CD4-positive, alpha-beta T cell treated with Interleukin-15 for 4 hours (primary cell): ENCODE results near the gene GATA5.

Experiments
- DNase-seq: peaks from one replicate; pipeline ENCODE4 v3.0.0-alpha.2; 2020; ENCODE audit warnings: low spot score

Gene GATA5

GRCh38 chr20:62487561-62488354 is 12.0 kb upstream of the GATA5 start:
- DNase-seq: no peak

DNA sequence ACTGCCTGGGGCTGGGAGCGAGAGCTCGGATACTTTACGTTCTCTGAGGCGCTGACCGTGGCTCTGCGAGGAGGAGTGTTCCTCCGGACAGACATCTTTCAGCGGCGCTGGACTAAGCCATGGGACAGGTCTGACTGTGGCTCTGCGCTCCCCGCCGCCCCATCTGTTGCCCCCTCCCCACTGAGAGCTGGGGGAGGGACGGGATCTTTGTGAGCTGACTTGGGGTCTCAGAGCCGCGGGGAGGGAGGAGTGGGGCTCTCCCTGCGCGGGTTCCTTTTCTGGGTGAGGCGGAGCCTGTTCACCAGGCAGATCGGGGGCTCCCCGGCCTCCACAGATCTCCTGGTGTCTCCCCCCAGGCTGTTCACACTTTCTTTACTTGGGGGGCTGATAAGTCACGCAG is 11.3 kb upstream of the GATA5 start:
- no peak for DNase-seq

DNA sequence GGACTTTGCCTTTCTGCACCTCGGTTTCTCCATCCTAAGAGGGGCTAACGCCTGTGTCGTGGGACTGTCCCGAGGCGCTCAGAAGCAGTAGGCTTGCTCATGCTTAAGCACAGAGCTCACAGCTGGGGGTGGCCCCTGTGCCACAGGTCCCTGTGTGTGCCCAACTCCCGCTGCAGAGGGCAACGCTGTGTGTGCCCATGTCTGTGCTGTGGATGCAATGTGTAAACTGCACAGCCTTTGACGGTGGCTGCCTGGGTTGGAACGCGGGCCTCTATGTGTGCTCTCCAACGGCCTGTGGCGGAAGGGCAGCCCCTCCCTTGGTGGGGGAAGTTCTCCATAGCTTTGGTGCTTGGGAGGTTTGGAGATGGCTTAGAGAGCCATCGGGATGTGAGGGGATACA is 10.7 kb upstream of the GATA5 start:
- no peak for DNase-seq

DNA sequence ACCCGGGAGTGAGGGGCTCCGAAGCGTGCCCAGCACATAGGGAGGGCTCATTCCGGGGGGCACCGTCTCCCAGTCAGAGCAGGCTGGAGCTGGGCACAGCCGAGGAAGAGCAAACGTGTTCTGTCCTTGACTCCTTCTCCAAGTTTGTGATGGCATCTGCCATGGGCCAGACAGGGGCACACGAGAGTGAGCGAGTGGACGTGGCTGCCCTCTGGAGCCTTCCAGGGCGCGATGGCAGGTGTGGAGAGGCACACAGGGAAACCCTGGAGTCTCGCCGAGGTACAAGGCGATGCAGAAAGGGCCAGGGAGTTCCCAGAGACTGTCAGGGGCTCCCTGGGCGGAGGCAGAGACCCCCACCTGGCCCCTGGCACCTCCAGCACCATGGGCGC is 9.9 kb upstream of the GATA5 start:
- no peak for DNase-seq

DNA sequence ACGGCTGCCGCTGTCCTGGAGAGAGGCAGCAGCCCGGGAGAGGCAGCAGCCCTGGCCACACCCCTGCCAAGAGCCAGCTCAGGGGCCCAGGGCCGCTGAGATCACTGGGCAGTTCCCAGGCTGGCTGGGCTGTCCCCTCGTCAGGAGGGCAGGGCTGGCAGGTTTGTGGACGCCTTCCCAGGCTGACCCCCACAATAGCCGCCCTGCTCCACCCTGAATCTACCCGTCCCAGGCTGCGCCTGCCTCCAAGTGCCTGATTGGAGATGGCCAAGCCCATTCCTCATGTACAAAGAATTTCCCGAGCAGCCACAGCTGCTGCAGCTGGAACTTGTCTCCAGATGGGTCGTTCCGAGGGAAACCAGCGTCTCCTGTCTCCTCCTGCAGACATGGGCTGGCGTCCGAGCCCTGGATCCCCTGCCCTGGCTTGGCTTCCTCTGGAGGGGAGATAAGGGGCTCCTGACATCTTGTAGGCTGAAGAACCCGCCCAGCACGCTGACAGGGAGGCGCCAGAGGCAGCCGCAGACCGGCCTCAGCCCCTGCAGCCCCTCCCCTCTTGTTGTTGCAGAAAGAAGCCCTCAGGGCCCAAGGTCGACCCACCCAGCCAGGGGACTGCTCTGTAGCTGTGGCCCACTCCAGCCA is 9.4 kb upstream of the GATA5 start:
- DNase-seq: no peak

- DNase-seq: no peak
These were observed 8.7 kb upstream of the GATA5 start for GRCh38 chr20:62484478-62484877.

GRCh38 chr20:62483613-62484458 is 8.0 kb upstream of the GATA5 start:
- no peak for DNase-seq

DNA sequence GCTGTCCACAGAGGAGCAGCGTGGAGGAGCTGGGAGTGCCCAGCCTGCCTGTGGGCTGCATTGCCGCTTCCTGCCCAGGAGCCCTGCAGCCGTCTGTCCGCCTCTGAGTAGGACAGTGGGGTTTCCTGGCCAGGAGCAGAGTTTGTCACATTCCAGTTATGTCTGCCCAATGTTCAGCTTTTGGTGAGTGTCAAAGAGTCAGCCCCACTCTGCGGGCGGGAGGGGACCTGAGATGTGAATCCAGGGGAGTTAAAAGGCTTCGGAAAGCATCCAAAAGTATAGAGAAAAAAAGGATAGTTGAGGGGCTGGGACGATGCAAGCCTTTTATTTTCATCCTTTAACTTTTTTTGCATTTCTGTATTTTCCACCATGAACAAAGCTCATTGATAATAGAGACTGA is 7.2 kb upstream of the GATA5 start:
- no peak for DNase-seq

- DNase-seq: no peak
These were observed 6.5 kb upstream of the GATA5 start for GRCh38 chr20:62482146-62482809.

DNA sequence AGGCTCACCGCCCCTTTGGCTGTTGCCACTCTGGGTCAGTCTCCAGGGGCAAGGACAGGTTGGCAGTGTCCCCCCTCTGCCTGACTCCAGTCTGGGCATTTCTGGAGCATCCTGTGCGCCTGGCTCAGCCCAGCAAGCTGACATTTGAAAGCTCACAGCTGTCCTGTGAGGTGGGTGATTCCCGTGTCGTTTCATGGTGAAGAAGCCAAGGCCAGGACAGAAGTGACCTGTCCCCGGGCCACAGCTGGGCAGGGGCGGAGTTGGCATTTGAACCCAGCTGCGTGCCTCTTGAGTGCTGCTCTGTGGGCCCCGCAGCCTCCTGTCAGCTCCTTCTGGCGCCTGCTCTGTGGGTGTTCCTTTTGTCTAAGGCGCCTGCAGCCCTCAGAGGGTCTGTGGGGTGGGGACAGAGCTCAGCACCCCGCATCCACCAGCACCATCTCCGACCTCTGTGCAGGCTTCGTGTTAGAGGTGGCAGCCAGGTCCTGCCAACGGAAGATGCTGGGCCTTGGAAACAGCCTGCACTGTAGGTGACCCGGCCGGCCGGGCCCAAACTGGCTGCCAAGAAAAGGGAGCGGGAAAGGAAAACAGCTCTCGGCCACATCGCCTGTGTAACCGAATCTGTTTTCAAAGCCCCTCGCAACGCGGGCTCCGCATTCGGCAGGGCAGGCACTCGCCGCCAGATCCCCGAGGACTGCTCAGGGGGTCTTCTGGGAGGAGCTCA is 5.8 kb upstream of the GATA5 start:
- no peak for DNase-seq

DNA sequence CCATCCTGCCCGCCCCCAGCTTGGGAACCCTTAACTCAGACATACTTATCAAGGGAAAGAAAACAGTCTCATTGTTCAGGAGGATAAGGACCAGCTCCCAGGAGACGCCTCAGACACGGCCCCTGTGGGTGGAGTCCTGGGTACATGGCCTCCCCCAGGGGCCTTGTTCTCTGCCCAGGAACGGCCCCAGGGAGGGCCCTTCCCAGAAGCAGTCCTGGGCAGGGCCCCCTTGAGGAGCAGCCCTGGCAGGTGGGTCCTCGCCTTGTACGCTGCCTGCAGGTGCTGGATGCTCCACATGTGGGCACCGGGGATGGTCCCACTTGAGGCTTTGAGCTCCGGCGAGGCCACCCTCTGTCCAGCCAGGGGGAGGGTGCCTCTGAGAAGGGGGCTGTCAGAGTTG is 4.5 kb upstream of the GATA5 start:
- DNase-seq: no peak

DNA sequence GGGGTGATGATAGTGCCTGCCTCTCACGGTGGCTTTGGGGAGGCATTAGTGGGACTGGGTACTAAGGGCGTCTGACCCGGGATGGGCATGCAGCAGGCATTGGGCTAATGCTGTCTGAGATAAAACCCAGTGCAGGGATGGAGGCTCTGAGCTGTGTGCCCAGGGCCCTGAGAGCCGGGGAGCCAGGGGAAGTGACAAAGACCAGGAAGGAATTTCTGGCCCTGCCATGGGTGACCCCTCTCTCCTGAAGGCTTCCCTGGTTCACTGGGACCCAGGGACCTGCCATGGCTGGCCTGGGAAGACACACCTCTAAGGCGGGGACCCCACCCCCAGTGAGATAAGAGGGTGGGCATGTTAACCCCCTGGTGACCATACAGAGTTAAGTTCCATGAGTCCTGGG is 3.9 kb upstream of the GATA5 start:
- no peak for DNase-seq

- DNase-seq: no peak
These were observed 3.4 kb upstream of the GATA5 start for GRCh38 chr20:62479156-62479555.

- no peak for DNase-seq
These were observed 2.1 kb upstream of the GATA5 start for GRCh38 chr20:62477669-62478455.

DNA sequence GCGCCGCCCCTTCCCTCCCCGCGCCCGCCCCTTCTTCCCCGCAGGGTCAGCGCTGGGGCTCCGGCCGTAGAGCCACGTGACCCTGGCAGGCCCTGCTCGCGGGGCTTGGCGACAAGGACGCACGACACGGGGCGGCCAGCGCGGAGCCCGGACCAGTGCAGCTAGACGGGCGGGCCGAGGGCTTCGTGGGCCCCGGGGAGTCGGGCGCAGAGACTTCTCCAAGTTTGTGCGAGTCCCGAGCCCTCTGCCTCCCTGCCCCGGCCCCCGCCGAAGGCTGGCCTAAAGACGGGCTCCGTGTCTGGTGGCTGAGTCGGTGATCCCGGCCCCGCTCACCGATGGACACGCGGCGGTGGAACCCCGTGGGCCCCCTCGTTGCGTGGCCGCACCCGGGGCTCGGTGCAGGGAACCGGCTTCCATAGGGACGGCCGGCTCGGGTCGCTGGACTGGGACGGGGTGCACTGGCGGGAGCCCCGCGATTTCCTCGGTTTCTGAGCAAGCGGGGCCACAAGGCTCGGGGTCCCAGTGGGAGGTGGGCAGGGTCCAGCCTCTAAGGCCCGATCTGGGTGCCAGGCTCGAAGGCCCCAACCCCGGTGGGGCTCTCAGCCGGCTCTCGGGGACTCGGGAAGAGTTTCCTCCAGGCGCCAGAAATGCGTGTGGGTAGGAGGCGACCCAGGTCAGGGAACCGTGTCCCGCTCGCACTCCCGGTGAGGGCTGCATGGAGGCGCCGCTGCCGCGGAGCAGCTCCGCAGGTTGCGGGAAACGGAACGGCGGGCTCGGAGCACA is 452 bp upstream of the GATA5 start:
- no peak for DNase-seq

DNA sequence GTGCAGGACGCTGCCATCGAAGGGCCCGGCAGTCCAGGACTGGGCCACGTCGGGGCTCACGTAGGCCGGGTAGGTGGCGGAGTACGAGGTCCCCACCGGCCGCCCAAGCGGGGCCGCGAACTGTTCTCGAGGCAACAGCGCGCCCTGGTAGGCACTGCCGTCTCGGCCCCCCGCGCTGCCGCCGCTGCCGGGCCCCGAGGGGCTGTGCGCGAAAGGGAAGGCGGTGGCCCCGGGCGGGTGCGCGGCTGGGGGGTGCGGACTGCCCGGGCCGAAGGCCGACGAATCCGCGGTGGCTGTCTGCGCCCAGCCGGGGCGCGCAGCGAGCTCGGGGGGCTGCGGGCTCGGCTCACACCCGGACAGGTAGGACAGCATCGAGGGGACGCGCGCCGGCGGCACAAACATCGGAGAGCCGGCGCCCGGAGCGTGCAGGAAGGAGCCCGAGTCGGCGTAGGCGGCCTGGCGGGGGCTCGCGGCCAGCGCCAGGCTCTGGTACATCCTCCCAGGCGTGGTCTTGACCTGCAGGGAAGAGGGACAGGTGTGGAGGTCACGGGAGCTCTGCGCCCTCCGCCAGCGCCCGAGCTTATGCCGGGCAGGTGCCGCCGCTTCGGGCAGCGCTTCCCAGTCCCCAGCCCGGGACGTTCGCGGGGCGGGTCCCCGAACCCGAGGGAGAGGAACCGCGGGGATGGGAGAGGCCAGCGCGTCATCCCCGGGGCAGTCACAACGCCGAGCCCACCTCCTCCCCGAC is 596 bp downstream of the GATA5 start:
- DNase-seq: no peak

- no peak for DNase-seq
These were observed 1.2 kb downstream of the GATA5 start for GRCh38 chr20:62474604-62475026.

DNA sequence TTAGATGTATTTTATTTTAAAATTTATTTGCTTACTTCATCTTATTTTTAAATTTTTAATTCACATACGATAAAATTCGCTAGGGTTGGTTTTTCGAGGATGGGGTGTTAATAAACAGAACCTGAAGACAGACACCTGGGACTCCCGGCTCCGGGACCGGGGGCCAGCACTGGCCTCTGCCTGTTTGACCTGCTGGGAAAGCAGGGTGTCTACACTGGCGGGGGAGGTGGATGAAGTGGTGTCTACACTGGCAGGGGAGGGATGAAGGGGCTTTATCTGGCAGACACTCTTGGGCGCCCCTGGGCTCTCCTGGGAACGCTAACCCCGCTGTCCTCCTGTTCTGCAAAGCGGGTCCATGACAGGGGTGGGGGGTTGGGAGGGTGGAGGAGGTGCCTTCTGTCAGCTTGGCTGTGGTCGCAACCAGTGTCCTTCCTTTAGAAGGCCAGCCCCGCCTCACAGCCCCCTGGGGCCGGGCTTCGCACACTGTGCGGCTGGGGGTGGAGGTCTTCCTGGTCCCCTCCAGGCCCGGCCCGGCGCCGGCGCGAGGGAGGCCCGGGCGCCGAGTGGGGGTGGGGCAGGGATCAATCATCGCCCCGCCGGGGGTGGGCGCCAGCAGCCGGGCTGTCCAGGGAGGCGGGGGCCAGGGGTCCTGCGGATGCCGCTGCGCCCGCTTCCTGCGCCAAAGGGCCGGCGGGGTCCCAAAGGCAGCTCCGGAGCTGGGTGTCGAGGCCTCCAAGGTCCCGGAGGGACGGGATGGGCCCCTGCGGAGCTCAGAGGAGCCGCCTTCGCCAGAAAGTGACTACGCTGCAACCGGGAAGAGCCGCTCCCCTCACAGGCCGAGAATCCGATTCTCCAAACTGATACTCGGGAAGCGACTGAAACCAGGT is 1.8 kb downstream of the GATA5 start:
- no peak for DNase-seq
